Limb (tissue), 2 donors: ENCODE data around the gene OCRL.

ENCODE experiments used
- DNase-seq, 2 donors: peaks; one replicate each; pipeline ENCODE4 v3.0.0-alpha.2; 2016; ENCODE audit errors: extremely low spot score in 2 of 2

Gene OCRL

DNA sequence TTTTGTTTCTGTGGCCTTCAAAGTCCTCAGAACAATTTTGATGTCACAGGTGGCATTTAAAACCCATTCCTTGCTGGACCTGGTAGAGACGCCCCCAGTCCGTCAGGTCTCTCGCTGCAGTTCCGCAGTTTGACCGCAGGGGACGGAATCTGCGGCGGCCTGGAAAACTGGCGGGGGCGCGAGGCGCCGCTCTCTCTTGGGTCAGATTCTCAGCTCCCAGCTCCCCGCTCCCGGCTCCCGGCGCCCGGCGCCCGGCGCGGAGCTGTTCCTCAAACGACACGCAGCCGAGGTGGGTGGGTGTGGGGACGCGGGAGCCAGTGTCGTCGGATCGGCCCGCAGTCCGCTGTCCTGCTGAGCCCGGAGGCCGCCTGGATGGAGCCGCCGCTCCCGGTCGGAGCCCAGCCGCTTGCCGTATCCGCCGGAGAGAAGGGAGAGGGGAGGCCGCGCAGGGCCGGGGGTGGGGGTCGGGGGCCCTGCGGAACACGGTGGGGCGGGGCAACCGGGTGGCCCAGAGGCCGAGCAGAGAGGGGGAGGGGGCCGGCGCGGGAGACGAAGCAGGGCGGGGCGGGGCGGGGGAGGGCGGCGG is at the start of gene OCRL:
TSS of gene OCRL (plus strand) at position 192 of the 586 bp plus-strand sequence. CDS start at position 373, 181 bp downstream.
- peak; percentile 60 to 83 for DNase-seq

DNA sequence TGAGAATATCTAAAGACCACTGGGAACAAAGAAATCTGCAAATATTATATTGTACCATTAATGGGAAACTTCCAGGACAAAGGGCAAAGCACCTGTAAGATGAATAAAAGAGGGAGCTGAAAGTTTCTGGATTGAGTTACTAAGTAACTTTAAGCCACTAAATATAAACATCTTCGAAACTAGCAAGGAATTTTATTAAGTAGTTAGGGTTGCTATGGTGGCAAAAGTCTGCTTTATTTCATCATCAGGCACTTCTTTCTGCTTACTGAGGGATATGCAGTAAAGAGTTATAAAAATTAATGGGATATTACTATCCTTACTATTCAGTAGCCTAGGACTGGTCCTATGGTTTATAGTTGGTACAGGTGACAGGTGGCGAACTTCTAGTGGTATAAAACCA is 49.7 kb upstream of the OCRL start:
- DNase-seq = no peak

DNA sequence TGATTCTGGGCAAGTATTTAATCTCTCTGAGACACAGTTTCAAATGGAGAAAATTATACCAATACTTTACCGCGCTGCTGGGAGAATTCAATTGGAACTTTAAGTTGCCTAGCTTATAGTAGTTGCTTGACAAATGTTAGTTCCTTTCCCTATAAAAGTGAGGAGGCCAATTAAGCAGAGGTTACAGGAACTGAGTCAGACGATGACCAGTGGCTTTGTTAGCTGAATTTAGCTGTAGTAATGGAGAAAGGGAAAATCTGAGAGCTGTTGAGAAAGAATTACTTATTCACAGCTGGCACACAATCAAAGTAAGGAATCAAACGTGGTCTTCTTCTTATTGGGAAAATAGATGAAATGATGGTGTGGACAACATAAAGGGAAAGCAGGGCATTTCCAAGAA is 46.4 kb upstream of the OCRL start:
- DNase-seq = no peak

DNA sequence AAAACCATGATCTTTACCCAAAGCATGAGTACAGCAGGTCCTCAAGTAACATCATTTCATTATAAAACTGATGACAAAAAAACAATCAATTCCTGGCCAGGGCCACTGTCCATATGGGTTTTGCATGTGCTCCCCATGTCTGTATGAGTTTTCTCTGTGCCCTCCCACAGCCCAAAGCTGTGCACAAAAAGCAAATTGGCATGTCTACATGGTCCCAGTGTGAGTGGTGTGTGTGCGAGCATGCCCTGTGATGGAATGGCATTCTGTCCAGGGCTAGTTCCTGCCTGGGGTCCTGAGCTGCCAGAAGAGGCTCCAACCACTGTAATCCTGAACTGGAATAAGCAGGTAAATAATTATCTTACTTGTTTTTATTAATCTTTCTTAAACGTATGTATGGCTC is 45.2 kb upstream of the OCRL start:
- DNase-seq = no peak

DNA sequence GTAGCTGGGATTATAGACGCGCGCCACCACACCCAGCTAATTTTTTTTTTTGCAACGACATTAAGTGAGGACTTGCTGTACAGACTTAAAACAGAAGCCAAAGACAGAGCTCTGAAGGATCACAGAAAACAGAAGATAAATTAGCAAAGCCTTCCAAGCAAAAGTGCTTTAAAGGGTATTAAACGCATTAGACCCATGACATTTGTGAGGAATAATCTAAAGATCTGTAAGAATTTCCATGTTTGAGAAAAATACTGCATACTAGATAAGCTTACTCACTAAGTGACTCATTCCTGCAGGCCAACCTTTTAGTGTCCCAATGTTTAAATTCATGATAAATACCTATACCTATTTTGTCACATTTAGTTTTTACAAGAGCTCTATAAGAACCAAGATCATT is 44.2 kb upstream of the OCRL start:
- DNase-seq = no peak

DNA sequence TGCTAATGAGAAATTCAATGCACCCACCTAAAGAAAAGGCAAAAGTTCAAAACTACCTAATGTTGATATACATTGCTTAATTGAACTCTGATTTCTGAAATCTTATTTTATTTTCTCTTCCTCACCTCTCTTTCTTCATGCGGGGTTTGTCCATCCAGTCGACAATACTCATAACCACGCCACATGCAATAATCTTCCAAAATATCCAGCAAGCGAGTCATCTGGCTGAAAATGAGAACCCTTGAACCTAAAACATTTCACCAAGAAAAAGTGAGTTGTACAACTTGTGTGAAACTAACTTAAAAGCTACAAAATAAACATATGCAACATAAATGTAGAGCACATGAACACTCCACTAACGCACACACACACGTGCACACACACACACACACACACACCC is 43.4 kb upstream of the OCRL start:
- DNase-seq = no peak

DNA sequence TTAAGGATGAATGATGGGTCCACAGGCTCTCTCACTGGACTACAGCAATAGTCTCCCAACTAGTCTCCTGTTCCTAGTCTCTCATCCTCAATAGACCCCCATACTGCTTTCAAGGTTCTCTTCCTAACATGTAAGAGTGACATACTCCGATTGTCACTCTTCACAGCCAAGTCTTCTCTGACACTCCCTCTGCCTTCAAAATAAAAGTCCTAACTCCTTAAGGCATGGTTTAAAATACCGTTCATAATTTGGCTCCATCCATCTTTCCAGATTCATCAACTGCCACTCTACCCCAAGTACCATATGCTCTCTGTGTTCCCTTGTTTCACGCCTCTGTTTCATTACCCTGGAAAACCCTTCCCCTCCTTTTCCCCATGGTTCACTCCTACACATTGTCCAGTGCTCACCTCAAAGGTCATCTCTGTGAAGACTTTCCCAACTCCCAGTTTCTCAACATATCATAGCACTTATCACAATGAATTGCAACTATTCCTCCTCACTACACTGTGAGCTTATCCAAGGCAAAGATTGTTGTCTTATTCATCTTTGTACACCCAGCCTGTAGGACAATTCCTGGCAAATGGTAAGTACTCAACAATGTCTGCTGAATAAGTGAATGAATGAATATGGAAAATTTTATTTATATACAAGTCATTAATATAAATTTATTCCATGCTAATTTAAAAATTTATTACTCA is 42.8 kb upstream of the OCRL start:
- no peak for DNase-seq

DNA sequence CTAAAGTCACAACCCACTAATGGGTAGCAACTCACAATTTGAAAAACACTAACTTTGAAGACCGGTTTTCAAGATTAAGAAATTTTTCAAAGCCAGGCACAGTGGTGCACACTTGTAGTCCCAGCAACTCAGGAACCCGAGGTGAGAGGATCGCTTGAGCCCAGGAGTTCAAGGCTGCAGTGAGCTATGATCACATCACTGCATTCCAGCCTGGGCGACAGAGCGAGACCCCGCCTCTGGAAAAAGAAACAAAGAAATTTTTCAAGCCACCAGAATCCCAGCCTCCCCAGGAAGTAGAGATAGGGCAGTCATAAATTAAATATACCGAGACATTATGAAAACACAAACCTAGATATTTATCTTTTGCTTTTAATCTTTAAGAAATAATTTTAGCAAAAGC is 29.7 kb upstream of the OCRL start:
- no peak for DNase-seq

DNA sequence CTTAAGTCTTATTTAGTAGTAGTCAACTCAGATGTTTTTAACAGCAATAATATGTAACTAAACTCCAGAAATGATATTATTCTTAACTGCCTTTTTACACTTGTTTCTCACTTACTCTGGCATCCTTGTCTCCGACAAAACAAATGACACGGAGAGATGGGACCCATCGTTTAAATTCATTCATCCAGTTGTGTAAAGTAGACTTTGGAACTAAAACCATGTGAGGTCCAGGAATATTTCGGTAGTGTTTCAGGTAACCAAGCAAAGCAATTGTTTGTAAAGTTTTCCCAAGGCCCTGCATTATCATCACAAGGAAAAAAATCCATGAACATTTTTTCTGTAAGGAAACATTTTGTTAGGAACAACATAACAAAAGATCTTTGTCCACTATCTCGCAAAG is 28.4 kb upstream of the OCRL start:
- no peak for DNase-seq

DNA sequence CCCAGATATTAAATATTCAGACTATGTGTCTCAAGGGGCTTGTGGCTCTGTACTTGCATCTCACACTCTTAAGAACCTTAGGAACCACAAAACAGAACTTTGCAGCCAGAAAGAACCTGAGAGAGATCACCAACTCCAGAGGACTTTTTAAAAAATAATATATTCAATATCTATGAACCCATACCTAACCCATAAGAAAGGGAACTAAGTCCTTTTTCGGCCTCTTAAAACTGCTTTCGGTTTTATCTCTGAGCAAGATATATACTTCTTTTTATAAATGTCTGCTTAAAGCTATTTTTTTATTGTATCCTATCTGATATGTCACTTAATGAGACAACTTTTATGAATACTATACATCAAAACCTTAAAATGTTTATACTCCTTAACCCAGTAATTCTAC is 27.6 kb upstream of the OCRL start:
- DNase-seq = no peak

DNA sequence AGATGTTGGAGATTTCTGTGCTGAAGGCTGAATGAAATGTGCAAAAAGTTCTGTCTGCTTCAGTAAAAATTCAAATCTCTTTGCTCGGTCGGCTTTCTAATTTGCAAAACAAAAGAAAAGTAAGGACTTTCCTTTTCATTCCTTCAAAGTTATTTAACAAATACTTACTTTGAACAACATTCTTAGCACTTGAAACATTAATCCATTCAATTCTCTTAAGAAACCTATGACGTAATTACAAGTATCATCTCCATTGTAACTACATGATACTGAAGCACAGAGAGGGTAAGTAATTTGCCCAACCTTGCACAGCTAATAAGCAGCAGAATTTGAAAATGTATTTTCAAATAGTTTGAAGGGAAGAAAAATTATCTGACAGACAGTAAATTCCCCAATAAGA is 23.7 kb upstream of the OCRL start:
- no peak for DNase-seq

DNA sequence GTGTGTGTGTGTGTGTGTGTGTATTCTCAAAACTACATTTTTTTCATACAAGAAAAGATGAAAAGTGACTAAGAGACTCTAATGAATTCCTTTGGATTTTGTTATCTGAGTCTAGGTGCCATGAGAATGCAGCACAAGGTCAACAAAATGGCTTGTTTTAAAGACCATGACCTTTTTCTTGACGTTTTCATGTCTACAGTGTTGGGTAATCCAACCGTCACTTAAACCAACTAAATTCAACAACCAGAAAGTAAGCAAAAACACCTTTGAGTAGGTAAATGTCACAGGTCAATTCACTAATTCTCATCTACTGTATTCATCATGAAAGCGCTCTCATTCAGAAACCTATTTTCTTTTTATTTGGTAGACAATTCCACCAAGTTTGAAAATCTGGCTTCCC is 19.9 kb upstream of the OCRL start:
- DNase-seq = no peak

DNA sequence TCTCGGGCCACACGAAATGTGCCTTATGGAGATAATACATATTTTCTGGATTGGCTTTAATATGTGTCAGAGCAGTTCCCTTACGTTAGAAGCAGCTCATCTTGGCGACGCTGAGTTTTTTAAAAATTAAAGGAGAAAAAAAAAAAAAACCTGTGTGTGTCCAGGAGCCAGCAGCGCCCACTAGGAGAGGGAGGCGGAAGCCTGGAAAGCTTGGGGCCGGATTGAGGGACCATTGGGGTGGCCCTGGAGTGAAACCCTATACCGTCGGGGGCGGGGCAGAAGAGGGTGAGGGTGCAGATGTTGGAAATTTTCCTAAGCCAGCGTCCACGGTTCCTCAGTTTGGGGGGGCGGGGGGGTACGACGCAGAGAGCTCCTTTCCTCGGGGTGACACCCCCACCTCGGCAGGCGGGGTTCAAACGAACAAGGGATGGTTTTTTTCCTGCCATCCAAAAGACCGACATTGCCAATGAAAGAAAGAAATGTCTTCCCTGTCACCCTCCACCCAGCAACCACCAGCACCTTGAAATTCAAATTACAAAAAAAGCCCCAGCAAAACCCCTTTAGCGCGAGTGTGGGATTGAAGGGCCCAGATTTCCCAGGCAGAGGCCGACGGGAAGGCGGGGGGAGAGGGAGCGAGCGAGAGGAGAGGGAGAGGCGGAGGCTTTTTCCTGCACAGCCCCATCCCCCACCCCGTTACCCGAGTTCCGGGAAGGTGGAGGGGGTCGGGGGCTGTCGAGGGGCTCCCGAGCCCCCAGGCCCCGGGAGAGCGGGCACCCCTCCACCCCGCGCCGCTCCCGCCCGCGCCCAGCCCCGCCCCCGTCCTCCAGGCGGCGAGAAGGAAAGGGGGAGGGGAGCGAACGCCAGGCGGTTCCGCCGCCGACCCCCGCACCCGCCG is 17.6 kb upstream of the OCRL start:
- peak; percentile 59 to 85 for DNase-seq

DNA sequence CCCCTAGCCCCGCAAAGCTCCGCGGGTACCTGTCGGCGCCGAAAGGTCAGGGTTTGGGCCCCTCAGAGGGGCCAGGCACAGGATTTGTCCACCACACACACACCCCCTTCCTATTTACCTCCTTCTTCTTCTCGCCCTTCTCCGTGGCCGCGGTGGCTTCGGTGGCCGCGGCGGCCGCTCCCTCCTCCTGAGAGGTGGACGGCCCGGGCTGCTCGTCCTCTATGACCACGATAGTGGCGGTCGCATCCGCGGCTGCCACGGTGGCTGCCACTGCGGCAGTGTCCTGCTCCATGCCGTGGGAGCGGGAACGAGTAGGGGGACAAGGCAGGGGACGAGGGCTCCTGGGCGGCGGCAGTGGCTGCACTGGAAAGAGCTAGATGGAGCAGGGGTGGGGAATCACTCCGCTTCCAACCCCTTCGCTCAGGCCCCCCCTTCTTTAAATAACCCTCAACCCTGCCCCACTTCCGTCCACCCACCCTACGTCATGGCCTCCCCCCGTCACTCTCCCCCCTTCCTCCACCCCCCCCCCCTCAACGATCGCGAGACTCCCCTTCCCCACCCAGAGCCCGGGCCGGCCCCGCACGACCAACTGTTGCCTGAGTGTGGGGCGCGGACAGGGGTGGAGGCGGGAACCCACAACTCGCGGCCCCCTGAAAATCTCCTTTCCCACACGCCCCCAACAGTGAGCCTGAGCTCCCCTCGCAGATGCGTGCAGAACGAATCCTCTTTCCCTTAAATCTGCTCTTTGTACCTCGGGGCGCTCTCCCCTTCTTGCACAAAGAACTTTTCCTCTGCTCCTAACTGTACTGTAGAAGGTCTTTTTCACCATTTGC is 16.8 kb upstream of the OCRL start, which contains the start of gene SMARCA1:
TSS of gene SMARCA1 (minus strand) at position 412 of the 833 bp plus-strand sequence. CDS start at position 292, 120 bp downstream.
- peak; percentile 77 to 87 for DNase-seq

DNA sequence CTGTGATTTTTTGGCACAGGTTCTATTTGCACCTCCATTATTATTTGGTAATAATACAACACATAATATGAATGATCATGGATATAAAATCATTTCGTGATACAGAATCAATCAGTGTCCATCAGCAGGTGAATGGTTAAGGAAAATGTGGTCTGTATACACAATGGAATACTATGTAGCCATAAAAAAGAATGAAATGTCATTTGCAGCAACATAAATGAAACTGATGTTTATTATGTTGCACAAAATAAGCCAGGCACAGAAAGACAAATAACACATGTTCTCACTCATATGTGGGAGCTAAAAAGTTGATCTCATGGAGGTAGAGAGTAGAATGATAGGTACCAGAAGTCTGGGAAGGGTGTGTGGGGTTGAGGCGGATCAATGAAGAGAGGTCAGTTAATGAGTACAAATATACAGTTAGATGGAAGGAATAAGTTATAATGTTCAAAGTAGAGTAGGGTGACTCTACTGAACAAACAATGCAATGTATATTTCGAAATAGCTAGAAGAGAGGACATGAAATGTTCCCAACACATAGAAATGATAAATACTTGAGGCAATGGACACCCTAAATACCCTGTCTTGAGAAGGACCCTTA is 15.7 kb upstream of the OCRL start:
- no peak for DNase-seq

DNA sequence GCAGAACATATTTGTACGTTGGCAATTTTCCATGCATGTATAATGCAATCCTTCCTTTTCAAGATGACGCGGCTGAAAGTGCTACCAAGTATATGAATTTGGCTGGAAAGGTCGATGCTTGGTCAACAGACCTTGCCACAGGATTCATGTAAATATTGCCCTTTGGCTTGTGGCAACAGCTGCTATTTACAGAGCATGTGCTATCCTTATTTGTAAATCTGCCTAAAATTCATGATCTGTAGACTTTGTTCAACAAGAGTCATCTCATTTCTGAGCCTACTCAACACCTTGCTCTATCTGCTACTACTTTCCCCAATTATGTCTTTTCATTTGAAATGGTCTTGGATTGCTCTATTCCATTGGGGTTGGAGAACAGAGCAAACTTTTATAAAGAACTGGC is 14.9 kb upstream of the OCRL start:
- DNase-seq = no peak

DNA sequence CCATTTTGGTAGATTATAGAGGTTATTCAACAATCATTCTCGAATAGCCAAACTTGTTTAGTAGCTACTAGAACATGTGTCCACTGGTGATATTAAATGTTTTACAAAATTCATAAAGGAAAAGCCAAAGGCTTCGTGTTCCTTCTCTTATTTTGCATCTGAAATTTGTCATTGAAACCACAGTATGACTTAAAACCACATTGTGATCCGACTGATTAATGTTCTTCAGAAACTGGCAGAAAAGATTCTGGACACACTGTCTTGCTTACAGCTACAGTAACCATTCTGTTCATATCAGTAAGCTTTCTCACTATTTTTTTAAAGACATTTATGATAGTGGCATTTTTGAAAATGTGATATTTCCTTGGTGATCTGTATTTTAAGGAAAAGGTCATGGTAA is 14.2 kb upstream of the OCRL start:
- DNase-seq = no peak

DNA sequence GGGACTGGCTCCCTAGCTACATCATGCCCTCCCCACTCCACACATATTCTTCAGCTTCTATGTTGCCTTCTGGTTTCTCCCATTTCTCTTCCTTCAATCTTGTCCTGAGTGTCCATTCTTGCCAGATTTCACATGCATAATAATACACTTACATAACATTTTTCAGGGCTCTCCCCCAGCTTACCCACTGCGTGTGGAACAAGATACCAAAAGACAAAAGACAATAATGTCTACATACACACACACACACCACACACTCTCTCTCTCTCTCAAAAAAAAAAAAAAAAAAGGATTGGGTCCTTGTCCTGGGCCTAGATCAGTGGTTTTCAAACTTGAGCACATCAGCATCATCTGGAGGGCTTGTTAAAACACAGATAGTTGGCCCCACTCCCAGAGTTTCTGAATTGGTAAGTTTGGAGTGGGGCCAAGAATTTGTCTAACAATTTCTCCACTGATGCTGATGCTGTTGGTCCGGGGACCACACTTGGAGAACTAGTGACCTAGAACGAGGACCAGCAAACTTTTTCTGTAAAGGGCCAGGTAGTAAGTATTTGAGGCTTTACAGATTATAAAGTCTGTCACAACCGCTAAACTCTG is 10.3 kb upstream of the OCRL start:
- peak in 1 of 2 donors; percentile 28 for DNase-seq

DNA sequence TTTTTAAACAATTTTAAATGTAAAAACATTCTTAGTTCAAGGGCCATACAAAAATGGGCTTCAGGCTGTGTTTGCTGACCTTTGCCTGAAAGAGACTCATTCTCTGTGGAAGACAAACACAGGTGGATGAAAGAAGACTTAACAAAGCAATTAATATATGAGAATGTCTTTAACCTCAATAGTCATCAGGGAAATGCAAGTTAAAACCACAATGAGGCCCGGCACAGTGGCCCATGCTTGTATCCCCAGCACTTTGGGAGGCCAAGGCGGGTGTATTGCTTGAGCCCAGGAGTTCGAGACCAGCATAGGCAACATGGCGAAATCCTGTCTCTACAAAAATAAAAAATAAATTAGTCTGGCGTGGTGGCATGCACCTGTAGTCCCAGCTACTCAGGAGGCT is 9.6 kb upstream of the OCRL start:
- no peak for DNase-seq

DNA sequence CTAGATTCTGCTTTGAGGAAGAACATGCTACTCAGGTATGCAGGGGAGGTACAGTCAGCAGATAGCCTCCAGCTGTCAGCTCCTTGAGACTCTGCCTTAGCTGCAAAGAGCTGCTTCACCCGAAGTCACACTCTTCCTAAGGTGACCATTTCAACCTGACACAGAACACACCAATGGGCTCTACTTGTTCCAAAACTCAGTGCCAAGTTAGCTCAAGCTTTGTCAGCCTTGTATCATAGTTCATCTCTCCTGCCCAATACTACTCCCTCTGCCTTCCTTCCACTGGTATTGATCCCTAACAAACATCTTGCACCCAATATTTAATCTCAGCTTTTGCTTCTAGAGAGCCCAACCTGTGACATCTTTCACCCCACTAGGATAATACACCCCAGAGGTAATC is 8.9 kb upstream of the OCRL start:
- DNase-seq = no peak
